ENCODE results near the gene RAPGEF4.

RAPGEF4 gene

DNA sequence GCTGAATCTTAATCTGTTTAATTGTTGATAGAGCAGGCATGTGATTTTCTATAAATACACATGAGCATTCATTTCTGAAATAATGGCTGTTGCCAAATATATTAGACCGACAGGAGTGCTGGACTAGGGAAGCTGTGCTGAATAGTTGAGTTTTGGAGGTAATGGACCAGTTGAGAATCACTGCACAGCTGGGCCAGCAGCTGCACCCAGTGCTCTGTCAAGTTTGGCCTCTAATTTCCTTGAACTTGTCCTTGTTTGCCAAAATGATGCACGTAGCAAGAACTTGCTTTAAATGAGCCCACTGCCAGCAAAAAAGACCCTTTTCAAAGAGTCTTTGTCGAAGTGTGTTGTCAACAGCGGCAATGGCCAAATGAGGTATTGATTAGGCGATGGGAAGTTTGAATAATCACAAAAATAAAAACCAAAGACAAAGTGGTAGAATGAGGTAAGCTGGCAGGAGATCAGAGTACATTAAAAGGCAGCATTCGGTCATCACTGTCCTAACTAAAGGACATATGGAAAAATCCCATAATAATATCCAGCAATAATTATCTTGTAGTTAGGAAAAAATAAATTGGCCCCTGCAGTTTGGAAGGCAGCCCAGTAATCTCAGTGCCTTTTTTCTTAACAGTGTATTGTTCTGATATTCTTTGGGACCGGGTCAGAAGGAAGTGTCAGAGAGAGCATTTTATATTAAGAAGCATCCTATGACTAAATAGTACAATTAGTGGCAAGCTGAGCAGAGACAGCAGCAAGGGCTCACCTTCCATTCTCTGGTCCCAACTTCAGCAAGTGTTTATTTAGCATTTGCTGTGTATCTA lies 126.2 kb downstream of the RAPGEF4 start:
- no peak for DNase-seq (ENCODE audit: low read depth)

DNA sequence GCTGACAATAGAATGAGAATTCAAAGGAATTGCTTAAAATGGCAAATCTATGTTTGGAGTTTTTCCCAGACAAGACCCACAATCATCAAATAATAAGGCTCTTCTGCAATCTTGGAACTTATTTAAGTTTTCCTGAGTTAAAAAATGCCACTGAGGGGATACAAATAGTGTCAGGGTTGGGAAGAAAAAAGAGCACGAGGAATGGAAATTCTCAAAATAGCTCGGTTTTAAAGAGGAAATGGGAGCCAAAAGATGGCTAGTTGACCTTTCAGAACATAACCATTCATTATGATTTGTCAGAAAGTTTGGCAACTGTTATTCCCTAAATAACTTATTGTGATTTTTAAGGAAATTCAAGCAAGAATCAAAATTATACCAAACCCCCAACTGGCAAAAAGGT lies 127.7 kb downstream of the RAPGEF4 start:
- DNase-seq (ENCODE audit: low read depth): no peak

DNA sequence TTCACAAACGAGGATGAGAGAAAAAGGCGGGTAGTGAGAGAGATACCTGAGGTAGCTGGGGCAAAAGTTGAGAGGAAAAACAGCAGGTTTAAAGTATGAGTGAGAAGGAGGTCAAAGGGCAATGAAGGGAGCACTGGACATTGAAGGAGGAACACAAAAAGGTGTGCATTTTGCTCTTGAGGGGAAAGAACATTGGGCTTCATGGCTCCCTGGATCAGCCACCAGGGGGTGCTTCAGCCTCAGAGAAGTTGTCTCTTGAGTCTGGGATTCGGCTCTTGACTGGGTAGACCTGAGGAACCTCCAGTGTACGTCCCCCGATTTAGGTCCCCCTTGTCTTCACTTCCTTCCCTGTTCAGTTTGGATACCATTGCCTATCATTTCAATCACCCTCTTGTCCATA lies 128.5 kb downstream of the RAPGEF4 start:
- DNase-seq (ENCODE audit: low read depth): no peak

DNA sequence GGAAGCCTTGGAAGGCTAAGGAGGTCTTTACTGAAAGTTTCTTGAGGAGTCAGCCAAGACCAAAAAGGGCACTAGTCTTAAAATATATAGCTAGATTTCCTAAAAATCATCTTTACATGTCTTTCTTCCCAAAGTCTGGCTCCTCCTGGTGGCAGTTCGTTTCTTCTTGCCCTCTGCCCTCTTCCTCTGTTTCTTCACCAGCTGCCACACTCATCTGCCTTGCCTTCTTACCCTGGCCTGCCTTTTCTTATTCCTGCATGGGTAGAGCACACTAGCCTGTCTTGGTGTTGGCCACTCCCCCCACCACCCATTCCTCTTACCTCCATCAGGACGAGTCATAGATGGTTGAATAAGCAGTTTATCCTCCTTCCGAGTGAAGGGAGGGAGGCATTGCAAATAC lies 129.8 kb downstream of the RAPGEF4 start:
- no peak for DNase-seq (ENCODE audit: low read depth)

DNA sequence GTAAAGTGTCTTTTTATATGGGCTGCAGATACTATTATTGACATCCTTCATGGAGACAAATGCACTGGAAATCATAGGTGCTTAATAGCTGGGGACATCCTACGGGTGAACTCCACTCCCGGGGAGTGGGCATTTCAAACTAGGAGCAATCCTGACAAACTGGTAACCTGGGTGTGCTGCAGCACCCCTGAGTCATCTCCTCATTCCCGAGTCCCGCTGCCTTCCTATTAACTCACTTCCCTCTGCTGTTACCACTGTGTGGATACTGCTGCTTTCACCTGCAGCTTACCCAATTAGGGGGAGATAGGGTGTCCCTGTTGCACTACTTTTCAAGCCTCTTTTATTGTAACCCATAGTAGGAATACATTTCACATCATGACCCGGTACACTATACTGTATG lies 134.2 kb downstream of the RAPGEF4 start:
- DNase-seq (ENCODE audit: low read depth): no peak

DNA sequence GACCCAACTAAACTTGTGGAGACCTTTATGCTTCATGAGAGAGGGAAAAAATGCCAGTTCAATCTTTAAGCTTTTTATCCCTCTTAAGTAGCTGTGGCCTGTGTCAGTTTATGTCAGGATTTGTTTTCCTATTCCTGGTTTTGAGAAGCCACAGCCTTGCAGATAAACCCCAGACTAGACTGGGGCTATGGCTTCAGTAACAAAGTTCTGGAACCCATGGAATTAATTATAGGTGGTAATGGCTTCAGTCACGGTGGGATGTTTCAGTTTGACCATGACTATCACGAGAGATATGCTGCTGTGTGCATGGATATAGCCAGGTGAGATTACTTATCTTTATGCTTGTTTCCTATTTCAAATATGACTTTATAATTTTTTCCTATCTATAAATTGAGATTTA lies 134.8 kb downstream of the RAPGEF4 start:
- no peak for DNase-seq (ENCODE audit: low read depth)

DNA sequence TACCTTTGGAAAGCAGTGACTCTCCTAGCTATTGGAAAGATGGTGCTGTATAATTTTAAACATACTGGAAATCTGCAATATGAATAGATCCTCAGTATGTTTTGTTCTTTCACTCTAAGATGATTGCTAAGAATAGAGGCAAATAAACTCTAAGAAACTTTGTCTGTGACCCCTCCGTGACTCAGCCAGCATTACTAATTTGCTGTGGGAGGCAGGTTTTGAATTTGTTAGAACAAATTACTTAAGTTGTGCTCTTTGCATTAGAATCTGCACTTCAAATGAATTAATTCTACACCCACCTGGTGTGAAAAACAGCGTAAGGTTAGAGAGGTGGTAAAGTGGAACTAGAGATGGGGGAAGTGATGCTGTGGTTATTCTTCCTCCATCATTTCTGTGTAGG lies 142.2 kb downstream of the RAPGEF4 start:
- DNase-seq (ENCODE audit: low read depth): no peak

DNA sequence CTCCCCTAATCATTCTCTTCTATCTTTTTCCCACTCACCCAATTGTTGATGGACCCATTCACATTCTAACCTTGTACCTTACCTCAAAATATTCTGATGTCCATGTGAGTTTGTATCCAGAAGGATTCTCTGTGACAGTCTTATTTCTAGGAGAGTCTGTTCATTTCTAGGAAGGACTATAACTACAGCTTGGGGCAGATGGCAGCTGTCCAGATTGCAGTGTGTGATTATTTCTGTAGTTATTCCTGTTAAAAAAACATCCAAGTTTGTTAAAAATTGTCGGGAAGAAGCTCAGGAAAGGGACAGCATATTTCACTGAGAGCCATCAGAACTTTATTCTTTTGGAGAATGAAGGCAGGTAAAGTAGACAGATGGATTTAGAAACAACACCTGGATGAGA lies 142.6 kb downstream of the RAPGEF4 start:
- no peak for DNase-seq (ENCODE audit: low read depth)

DNA sequence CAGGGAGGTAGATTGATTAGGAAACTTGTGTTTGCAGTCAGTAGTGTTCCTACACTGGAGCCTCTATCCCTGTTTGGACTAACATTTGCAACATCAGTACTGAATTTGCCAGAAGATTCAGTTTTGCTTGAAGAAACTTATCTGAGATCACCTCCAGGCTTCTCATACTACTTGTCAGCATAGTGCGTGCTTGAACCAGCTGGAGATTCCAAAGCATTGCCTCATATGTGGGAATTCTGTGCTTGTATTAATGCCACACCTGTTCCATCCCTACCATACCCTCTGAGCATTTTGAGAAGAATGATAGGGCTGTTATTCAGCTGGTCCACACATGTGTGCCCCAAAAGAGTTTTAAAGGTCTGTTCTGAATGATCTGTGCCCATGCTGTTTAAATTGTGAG lies 148.7 kb downstream of the RAPGEF4 start:
- DNase-seq (ENCODE audit: low read depth): no peak

DNA sequence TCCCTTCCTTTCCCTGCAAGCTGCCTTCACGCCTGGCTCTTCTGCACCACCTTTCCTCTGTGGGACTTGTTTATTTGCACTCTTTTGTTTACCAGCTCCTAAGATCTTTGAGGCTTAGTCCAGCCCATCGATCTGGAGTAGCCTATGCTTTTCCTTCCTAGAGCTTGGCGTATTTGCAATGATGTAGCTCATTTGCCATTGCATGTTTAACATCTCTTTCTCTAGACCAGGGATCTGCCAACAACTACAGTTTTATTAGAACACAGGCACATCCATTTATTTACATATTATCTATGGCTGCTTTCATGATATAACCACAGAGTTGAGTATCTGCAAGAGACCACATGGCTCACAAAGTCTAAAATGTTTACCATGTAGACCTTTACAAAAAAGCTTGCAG lies 150.4 kb downstream of the RAPGEF4 start:
- no peak for DNase-seq (ENCODE audit: low read depth)

DNA sequence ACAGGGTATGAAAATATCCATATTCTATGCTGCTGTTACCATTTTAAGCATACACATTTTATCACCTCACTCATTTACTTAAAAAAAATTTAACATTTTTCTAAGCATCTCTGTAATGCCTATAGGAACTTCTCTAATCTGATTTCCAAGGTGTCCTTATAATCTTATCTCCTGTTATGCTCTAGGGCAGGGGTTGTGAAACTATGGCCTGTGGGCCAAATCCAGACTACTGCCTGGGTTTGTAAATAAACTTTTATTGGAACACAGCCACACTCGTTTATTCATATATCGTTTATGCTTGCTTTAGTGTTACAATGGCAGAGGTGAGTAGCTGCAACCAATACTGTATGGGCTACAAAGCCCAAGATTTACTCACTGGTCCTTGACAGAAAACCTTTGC lies 151.6 kb downstream of the RAPGEF4 start:
- no peak for DNase-seq (ENCODE audit: low read depth)

DNA sequence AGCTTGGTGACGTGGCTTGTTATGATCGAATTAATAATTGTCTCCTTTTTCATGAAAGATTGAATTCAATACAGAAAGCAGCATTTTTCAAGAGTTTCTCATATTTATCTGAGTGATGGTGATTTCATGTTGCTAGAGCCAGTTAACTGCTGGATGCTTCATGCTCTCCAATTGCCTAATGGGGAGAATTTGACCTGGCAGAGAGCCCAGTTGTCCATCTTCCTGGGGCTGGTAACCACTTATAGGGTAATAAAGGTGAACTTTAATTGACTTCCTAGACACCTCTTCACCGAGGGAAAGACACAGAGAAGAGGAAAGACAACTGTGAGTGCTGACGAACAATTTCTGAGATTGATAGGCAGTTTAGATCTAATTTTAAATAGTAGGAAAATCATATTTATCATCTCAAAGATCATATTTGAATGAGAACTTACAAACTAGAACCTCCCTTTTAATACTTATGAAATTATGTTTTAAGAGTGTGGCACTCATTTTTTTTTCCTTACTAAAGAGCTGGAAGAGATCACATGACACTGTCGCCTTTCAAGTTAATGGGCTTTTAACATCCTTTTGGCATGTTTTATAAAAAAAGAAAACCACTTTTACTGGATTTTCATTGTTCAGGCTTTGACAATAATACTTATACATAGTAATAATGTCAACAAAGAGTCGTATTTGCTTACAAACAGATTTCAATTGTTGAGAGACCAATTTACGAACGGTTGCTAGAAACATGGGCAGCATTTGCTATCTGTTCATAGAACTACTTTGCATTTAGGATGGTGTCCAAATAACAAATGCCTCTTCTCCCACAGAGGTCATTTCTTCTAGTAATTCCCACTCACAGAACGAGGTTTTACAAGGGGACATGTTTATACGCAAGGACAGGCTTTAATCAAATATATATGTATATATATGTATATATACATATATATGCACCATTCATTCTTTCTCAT lies 153.3 kb downstream of the RAPGEF4 start:
- DNase-seq (ENCODE audit: low read depth): no peak

DNA sequence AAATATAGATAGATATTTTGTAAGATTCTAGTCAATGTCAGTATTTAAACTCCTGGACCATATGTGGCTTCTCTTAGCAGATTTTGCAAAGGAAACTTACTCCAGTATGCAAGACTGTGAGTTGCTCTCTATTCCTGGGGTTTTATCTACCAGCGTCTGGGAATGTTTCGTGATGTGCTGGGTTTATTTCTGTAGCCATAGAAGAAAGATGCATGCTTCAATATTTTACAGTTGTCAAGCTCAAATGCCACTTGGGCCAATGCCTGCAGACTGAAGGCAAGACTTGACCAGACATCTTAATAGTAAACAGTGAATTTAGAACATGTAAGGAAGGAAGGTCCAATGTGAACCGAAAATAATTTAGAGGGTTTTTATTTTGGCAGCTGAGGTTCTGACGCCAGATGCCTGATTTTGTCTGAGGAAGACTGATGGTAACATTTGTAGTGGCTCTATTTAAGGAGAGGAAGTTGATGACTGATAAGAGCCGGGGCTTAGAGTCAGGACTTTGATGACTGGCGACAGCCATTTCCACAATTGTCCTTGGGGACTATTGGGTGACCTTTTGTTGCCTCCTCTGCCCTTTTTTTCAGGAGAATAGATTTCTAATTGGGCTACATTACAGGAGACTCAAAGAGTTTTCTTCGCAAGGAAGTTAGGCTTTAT lies 154.3 kb downstream of the RAPGEF4 start:
- no peak for DNase-seq (ENCODE audit: low read depth)

DNA sequence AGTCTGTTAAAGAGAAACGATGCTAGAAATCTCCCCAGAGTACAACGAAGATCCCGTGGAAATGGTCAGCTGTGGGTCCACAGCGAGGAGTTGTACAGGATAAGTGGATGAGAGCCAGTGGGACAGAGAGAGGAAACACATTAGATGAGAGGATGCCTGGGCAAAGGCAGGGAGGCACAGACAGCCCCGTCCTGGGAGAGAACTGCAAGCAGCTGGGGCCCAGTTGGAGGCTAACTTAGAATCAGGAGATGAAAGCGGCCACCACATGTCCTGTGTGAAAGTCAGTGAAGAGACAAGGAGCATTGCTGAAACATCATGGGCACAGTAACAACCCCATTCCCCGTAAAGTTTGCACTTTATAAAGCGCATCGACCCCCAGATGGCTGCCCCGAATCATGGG lies 157.5 kb downstream of the RAPGEF4 start:
- DNase-seq (ENCODE audit: low read depth): no peak

DNA sequence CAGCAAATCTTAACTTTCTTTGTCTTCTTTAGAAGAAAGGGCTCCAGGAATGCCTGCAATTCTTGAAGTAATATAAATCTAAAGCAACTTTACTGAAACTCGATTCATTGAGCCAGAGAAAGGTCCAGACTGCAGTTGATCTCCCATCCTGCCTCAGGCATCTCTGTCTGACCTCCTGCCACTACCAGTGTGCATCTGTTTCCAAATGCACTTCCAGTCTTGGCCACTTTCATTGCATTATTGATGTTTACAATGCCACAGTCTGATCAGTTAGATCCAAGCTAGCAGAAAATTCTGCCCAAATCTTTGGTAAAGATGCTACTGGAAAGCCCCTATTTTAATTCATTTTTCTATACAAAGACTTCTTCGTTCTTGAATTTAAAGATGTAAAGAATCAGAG lies 158.0 kb downstream of the RAPGEF4 start:
- no peak for DNase-seq (ENCODE audit: low read depth)

DNA sequence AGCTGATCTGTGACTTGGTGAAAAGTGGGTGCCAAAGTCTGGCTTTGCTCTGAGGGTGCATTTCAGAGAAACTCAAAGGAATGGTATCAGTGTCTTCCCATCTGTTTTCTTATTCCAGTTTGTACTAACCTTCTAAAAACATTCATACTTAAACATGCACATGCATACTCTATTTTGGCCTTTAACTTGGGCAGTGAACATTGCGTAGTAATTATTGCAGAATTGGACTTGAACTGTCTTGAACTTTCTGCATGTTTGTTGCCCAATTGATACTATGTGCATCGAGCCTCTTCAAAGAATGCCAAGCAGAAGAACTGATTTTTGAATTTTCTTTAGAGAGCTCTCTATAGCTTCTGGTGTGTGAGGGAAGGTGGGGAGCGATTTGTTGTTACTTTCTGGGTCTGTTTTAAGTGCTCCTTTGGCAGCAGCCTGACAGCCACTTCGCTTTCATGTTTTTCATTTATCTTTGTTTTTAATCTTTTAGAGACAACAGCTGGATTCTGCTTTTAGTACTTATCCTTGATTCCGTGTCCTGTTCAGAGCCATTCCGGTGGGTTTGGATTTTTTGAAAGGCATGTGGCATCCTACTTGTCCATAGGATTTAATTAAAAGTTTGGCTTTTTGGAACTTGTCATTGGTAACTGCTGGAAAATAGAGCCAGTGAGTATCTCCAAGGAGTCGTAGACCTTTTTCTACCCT lies 159.2 kb downstream of the RAPGEF4 start:
- no peak for DNase-seq (ENCODE audit: low read depth)

DNA sequence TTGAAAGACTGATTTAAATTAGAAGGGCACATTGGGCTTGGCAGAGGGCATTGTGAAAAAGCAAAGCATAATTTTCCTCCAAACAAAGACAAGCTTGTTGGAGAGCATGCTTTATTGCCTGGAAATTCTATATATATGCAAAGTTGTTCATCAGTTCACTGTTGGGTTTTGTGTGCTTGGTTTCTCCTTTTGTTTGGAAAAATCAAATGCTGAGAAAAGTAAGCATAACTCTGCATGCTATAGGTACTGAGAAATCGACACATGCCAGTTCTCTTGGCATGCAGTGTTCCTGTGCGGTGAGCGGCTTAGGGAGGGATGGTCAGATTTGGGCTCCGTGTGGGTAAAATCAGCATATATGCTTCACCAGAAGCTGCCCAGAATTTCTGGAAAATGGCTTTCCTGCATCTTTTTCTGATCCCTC lies 161.0 kb downstream of the RAPGEF4 start:
- no peak for DNase-seq (ENCODE audit: low read depth)

DNA sequence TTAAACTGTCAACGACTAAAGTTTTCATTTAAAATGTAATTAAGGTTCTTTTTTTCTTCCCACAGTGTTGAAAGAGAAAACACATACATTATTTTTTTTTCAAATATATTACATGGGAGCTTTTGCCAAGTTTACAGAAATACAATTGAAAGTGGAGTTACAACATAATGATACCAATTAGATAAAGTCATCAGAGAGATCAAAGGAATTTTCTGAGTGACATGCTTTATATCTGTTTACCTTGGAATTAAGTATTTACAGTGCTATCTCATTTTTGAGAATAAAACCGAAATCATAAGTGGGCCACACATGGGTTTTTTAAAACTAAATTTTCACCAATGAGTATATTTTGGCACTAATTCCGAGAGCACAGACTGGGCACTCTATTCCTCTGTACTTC lies 165.2 kb downstream of the RAPGEF4 start:
- DNase-seq (ENCODE audit: low read depth): no peak

DNA sequence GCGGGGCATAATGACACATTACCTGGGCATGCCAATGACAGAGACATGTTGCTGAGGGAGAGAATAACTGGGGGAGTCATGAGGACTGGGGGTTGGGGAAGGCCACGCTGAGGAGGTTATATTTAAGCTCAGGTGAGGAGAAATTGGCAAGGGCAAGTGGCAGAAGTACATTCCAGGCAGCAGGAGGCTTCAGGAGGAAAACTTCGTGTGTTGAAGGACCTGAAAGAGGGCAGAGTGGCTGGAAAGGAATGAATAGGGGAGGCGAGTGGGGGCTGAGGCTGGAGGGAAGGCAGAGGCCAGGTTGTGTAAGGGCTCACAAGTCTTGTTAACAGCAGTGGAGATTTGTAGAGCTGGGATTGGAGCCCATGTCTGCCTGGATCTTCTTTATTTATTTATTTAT lies 166.3 kb downstream of the RAPGEF4 start:
- no peak for DNase-seq (ENCODE audit: low read depth)

DNA sequence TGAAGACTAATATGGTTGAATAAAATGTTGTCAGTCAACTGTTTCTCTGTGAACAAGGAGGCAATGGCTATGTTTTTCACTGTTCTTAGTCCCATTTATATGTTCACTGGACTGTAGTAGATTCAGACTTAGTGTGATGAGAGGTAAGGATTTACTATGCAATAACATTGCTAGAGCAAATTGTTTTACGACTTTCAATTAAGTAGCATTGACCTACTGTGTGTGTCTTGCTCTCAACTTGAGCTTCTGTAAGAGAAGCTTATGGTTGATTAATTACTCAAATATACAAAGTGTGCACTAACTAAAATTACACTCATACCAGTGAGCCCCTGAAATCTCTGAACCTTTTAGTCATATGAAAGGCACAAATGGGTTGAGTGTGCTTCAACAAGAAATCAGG lies 168.6 kb downstream of the RAPGEF4 start:
- no peak for DNase-seq (ENCODE audit: low read depth)

DNA sequence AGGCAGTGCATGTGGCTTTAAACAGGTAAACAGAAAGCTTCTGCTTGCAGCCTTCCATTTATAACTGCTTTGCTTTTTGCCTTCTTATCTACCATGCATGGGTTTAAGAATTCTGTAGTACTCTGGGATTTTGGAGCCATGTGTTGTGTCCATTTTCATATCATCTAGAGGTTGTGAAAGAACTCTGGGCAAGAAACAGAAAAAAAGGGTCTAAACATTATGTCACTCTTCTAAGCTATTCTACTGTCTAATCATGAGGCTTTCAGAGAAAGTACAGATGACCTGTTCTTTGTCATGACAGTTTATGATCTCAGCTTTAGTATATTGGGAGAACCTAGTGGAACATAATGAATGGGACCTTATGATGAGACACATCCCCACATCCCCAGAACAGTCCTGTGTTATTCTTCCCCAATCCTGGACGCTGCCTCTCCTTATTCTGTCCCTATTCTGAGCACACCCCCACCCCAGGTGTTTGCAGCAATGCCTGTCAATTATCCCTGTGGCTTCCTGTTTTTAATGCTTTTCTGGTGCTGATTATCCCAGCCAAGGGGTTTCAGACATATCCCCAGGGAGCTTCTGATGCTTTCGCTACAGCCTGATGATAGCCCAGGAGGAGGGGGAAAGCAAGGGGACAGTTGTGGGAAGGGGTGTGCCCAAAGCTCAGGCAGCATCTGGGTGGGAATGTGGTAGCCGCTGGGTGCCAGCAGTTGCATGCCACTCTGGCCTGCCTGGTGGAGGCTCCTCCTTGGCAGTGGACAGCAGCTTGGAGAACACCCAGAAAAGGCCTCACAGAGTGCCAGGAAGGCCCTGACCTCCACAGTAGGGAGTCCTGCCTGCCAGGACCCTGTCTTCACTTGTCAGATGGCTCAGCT lies 170.5 kb downstream of the RAPGEF4 start:
- DNase-seq (ENCODE audit: low read depth): no peak
